HG03175 (cell line): ENCODE measurements around the gene TUBGCP2.

Source experiments
- ATAC-seq: cut with Tn5 transposase; IDR thresholded peaks from one replicate; pipeline ENCODE4 v1.9.1; 2021; ENCODE audit warnings: mild to moderate bottlenecking, moderate library complexity; ENCODE audit not compliant: unreplicated experiment

The TUBGCP2 gene

GRCh38 chr10:133342942-133343341 lies 34.3 kb upstream of the TUBGCP2 start:
- no peak for ATAC-seq

- no peak for ATAC-seq
These were observed 33.3 kb upstream of the TUBGCP2 start for GRCh38 chr10:133341983-133342382.

GRCh38 chr10:133339708-133340380 lies 31.2 kb upstream of the TUBGCP2 start:
- no peak for ATAC-seq

GRCh38 chr10:133338080-133339071 lies 29.7 kb upstream of the TUBGCP2 start:
- no peak for ATAC-seq

- no peak for ATAC-seq
These were observed 28.7 kb upstream of the TUBGCP2 start for GRCh38 chr10:133337370-133337725.

GRCh38 chr10:133336577-133337369 lies 28.1 kb upstream of the TUBGCP2 start, which contains the start of gene CALY:
CALY (minus strand) TSS chr10:133336896; CDS start chr10:133328989, 7,907 bp downstream.
- no peak for ATAC-seq

- ATAC-seq: no peak
These were observed 27.5 kb upstream of the TUBGCP2 start for GRCh38 chr10:133336118-133336576.

GRCh38 chr10:133335246-133336117 lies 26.8 kb upstream of the TUBGCP2 start:
- no peak for ATAC-seq

GRCh38 chr10:133334503-133335245 lies 26.0 kb upstream of the TUBGCP2 start:
- ATAC-seq: no peak

- ATAC-seq: no peak
These were observed 24.4 kb upstream of the TUBGCP2 start for GRCh38 chr10:133332936-133333699.

- ATAC-seq: peak; percentile 83
These were observed 21.0 kb upstream of the TUBGCP2 start for GRCh38 chr10:133329491-133330202.

- ATAC-seq: no peak
These were observed 20.0 kb upstream of the TUBGCP2 start for GRCh38 chr10:133328358-133329343.

- no peak for ATAC-seq
These were observed 19.1 kb upstream of the TUBGCP2 start for GRCh38 chr10:133327651-133328357.

- no peak for ATAC-seq
These were observed 18.3 kb upstream of the TUBGCP2 start for GRCh38 chr10:133326745-133327650.

- ATAC-seq: no peak
These were observed 17.5 kb upstream of the TUBGCP2 start for GRCh38 chr10:133326223-133326551.
